Transverse colon (tissue), 4 donors: ENCODE results near the gene SLC6A18. TPM values are rescaled to one million over a fixed set of nuclear protein-coding genes. Genes with fewer than 3 reads are reported as not detected.

Experiments used
- DNase-seq: peaks from one replicate; pipeline ENCODE4 v3.0.0-alpha.2; 2019
- H3K27ac ChIP-seq, 4 donors: fragments of 200-600 bp; sonication (generic); 2 replicates each; pipeline ENCODE4 v1.5.1; 2016 to 2018; ENCODE audit warnings: inconsistent platforms in 4 of 4
- H3K27me3 ChIP-seq: fragments of 200-600 bp; sonication (generic); 2 replicates; pipeline ENCODE4 v1.5.1; 2017; ENCODE audit warnings: inconsistent platforms
- H3K36me3 ChIP-seq, 4 donors: fragments of 200-600 bp; sonication (generic); 2 replicates each; pipeline ENCODE4 v1.5.1; 2017 to 2019; ENCODE audit warnings: inconsistent platforms in 4 of 4
- H3K4me1 ChIP-seq, 4 donors: fragments of 200-600 bp; sonication (generic); 2 replicates each; pipeline ENCODE4 v1.5.1; 2017 to 2020; ENCODE audit warnings: inconsistent platforms in 4 of 4
- H3K4me3 ChIP-seq, 4 donors: fragments of 200-600 bp; sonication (generic); 1 replicate in 1 of 4; 2 replicates in 3 of 4; pipeline versions ENCODE4 v1.5.1 to v1.6.1; 2017 to 2019; ENCODE audit warnings: inconsistent platforms in 4 of 4
- H3K9me3 ChIP-seq, 2 donors: fragments of 200-600 bp; sonication (generic); 2 replicates each; pipeline ENCODE4 v1.5.1; 2017 to 2019; ENCODE audit warnings: inconsistent platforms in 2 of 2
- EP300 ChIP-seq: sonication (generic); formaldehyde crosslinking; IDR thresholded peaks from one replicate; pipeline ENCODE4 v1.6.1; 2017; ENCODE audit warnings: antibody characterized with exemption, low read depth
- POLR2A ChIP-seq: fragments of 450-650 bp; IDR thresholded peaks from one replicate; pipeline ENCODE4 v1.6.1; 2016; ENCODE audit warnings: antibody characterized with exemption, mild to moderate bottlenecking, moderate library complexity
- POLR2AphosphoS5 ChIP-seq, 3 donors: sonication (generic); formaldehyde crosslinking; IDR thresholded peaks; one replicate each; pipeline ENCODE4 v1.6.1; 2016; ENCODE audit warnings: antibody characterized with exemption in 3 of 3
- WGBS, 2 donors: methylation state at CpG; one replicate each; pipeline ENCODE4 v1.1.5; 2018; ENCODE audit warnings: low coverage in 1 of 2; 5-methylcytosine and 5-hydroxymethylcytosine counted together
- in situ Hi-C, 4 donors: fragments of 200-750 bp; cut with MboI; loops; one replicate each; pipeline versions ENCODE4 v1.15.0 to v1.15.1; 2017; ENCODE audit warnings: low sequenced_read_pairs in 3 of 4, low pct_ligation_motif_present in 1 of 4, low pct_unique_long_range_greater_than_20kb in 1 of 4
- intact Hi-C: fragments of 100-400 bp; cut with DNase I; formaldehyde crosslinking; loops from one replicate; pipeline ENCODE4 v1.15.1; 2023; ENCODE audit warnings: low total_unique reads
- total RNA-seq, 4 donors: library from RNA; depleted of rRNA; stranded (reverse); fragments of >200 nt; gene quantifications; one replicate each; pipeline ENCODE4 v1.1.0, GENCODE V29; 2016
- TF ChIP-seq, protein P1 (sequence below), 5 experiments: fragments of 200-600 bp in 3 of 5; fragments of 450-650 bp in 2 of 5; sonication (generic) in 3 of 5; IDR thresholded peaks; 1 replicate in 2 of 5; 2 replicates in 3 of 5; pipeline ENCODE4 v1.5.1; 2016 to 2017; ENCODE audit warnings: antibody characterized with exemption in 5 of 5, inconsistent platforms in 3 of 5, mild to moderate bottlenecking in 2 of 5, moderate library complexity in 1 of 5

Gene SLC6A18
- total RNA-seq, 4 donors from 2014 or later: not detected

DNA sequence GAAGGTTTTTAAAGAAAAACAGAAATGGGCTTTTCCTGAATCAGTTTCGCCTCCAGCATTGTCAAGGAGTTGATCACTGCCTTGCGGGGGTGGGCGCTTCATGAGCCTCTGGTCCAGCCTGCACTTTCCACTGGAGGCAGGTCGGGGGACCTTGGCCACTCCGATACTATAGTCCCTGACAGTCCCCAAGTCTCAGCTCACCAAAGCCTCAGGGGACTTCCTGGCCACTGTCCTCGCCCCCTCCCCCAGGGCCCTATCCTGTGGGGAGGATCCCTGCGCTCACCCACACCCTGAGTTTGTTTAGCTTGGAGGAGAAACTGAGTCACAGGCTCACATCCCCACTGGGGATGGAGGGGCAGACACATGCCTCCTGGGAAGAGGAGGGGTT, 22.4 kb upstream of the SLC6A18 start:
- Histone ChIP-seq H3K27ac (no peak overlapping the region), H3K27me3 (peaks cover 55% of the 10 kb centered on the region), H3K4me1 (peaks cover 0 to 8% (median 3%) of the 10 kb centered on the region in 4 donors), H3K4me3 (peak overlapping the region in 1 of 4 donors; percentile 9), H3K9me3 (no peaks in the 10 kb centered on the region), H3K36me3 (no peaks in the 10 kb centered on the region)
- intact Hi-C loops: no loop called here
- 81% methylated on average over 7 of the region's 7 CpGs; no CpG with 5 or more reads in 1 of the 2 donors for WGBS, 2 donors
- TF ChIP-seq POLR2A (no peak), POLR2AphosphoS5 (IDR thresholded peaks at IDR 0.05) (no peak), EP300 (no peak)
- TF ChIP-seq, protein P1, sequence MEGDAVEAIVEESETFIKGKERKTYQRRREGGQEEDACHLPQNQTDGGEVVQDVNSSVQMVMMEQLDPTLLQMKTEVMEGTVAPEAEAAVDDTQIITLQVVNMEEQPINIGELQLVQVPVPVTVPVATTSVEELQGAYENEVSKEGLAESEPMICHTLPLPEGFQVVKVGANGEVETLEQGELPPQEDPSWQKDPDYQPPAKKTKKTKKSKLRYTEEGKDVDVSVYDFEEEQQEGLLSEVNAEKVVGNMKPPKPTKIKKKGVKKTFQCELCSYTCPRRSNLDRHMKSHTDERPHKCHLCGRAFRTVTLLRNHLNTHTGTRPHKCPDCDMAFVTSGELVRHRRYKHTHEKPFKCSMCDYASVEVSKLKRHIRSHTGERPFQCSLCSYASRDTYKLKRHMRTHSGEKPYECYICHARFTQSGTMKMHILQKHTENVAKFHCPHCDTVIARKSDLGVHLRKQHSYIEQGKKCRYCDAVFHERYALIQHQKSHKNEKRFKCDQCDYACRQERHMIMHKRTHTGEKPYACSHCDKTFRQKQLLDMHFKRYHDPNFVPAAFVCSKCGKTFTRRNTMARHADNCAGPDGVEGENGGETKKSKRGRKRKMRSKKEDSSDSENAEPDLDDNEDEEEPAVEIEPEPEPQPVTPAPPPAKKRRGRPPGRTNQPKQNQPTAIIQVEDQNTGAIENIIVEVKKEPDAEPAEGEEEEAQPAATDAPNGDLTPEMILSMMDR (IDR thresholded peaks at IDR 0.05): no peak
- in situ Hi-C loops: no loop called here
- no peak for DNase-seq

GRCh38 chr5:1203311-1203967, 21.7 kb upstream of the SLC6A18 start:
- Histone ChIP-seq H3K4me3 (no peak overlapping the region), H3K9me3 (no peaks in the 10 kb centered on the region), H3K4me1 (peaks cover 0 to 8% (median 3%) of the 10 kb centered on the region in 4 donors), H3K27me3 (peaks cover 48% of the 10 kb centered on the region), H3K27ac (no peak overlapping the region), H3K36me3 (no peaks in the 10 kb centered on the region)
- in situ Hi-C loops: no loop called here
- intact Hi-C loops: no loop called here
- TF ChIP-seq POLR2AphosphoS5 (IDR thresholded peaks at IDR 0.05) (no peak), POLR2A (no peak), EP300 (no peak)
- TF ChIP-seq, protein P1 (IDR thresholded peaks at IDR 0.05): no peak
- 88% methylated on average over 24 of the region's 24 CpGs; no CpG with 5 or more reads in 1 of the 2 donors for WGBS, 2 donors
- DNase-seq: no peak

DNA sequence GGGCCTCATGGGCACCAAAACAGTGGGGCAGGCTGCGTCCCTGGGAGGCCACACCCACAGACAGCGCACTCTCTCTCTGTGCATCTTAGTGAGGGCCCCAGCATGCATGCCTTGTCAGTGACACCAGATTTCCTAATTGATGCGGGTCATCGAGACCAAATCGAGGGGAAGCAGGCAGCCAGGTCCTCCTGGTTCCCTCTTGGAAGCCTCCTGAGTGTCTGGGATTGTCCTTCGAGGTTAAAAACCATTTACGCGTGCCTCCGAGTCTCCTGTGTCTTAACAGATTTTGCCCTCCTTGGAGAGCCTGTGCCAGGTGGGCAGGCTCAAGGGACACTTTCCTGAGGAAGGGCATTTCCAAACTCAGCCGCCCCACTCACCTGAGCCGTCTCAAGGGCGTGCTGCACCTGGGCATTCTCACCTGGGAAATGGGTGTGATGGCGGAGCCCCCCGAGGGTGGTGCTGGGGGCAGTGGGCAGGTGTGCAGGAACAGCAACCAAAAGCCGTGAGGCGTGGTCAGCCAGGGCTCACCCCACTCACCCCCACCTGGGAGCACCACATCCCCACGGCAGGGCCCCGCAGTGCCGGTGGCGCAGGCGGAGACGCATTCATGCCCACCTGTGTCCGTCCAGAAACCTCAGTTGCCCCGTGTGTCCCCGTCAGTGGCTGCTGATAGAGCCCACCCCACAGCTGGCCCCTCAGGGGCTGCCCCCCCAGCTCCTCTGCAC, 21.1 kb upstream of the SLC6A18 start:
- peaks cover 41% of the 10 kb centered on the region for H3K27me3 ChIP-seq
- 77% methylated on average over 25 of the region's 25 CpGs; no CpG with 5 or more reads in 1 of the 2 donors for WGBS, 2 donors
- no peak overlapping the region for H3K27ac ChIP-seq

GRCh38 chr5:1204693-1205242, 20.4 kb upstream of the SLC6A18 start:
- 27 to 31% methylated on average over 5 to 18 of the region's 18 CpGs for WGBS, 2 donors
- DNase-seq: no peak
- Histone ChIP-seq H3K9me3 (no peaks in the 10 kb centered on the region), H3K36me3 (no peaks in the 10 kb centered on the region), H3K4me3 (no peak overlapping the region), H3K27me3 (peaks cover 35% of the 10 kb centered on the region), H3K27ac (no peak overlapping the region), H3K4me1 (peaks cover 0 to 11% (median 2%) of the 10 kb centered on the region in 4 donors)
- intact Hi-C loops: no loop called here
- in situ Hi-C loops: no loop called here
- TF ChIP-seq, protein P1 (IDR thresholded peaks at IDR 0.05): peak in 3 of 5 experiments; percentile 16 to 44 (median 18)
- TF ChIP-seq POLR2A: no peak

More for the DNA sequence above, 21.1 kb upstream of the SLC6A18 start:
- peaks cover 0 to 9% (median 4%) of the 10 kb centered on the region in 4 donors for H3K4me1 ChIP-seq
- H3K4me3 ChIP-seq: no peak overlapping the region
- intact Hi-C loops: no loop called here
- no peaks in the 10 kb centered on the region for H3K9me3 ChIP-seq
- TF ChIP-seq, protein P1 (IDR thresholded peaks at IDR 0.05): no peak
- in situ Hi-C loops: no loop called here
- no peaks in the 10 kb centered on the region for H3K36me3 ChIP-seq
- no peak for DNase-seq
